ENCODE data around the gene STK25.
A peak's percentile ranks its signal among the peaks of the same experiment; 100 is the strongest.

STK25 gene

GRCh38 chr2:241508240-241509154 is at the start of gene STK25:
Gene STK25, minus strand, starts transcription at chr2:241508584. Its CDS starts 549 bp downstream, at chr2:241508035.
- FAIRE-seq: peak; percentile 100

GRCh38 chr2:241556746-241557145 is 48.4 kb upstream of the STK25 start:
- FAIRE-seq: no peak
- no peak for DNase-seq (ENCODE audit: insufficient read length, low spot score)

More at GRCh38 chr2:241508240-241509154, at the start of gene STK25:
- peak; percentile 98 for DNase-seq (ENCODE audit: insufficient read length, low spot score)

DNA sequence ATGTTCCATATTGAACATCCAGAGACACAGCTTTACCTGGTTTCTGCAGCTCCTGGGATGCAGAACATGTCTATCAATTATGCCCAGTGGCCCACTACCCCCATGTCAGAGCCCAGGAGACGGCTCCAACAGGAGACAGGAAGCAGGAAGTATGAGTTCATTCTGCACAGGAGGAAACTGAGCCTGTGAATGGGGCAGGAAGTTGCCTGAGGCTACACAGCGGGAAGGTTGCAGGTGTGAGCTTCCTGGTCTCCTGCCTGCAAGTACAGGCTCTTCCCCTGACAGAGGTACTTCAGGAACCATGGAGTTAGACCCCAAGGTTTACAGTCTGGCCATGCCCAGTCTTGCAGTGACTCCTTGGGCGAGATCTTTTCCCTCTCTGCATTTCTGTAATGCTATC is 47.3 kb upstream of the STK25 start:
- FAIRE-seq (no peak), DNase-seq (ENCODE audit: insufficient read length, low spot score) (no peak)

DNA sequence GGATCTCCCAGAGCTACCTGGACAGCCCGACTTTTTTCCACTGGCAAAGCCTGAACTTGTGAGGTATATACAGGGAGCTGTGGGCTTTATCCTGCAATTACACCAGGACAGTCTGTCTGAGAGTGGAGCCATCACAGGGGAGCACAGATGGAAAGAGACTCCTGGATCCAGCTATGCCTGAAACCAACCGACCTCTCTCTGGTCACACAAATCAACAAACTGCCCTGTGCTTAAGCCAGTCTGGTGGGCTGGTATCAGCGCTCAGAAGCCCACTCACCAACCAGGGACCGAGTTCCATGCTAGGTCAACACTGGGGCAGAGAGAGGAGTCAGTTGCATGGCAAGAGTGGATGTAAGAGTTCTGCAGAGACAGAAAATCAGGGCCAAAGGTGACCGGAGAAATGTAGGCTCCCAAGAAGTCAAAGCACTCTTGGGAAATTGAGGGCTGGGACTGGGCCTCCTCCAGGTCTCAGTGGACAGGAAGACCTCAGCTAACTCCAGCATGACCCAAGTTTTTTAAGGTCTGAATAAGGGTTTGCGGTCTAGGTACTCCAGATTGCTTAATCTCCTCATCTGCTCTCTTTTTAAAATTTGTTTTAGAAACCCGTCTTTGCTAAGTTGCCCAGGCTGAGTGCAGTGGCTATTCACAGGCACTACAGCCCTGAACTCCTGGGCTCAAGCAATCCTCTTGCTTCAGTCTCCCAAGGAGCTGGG is 46.4 kb upstream of the STK25 start:
- DNase-seq (ENCODE audit: insufficient read length, low spot score) (no peak), FAIRE-seq (no peak)

- DNase-seq (ENCODE audit: insufficient read length, low spot score): no peak
- no peak for FAIRE-seq
These were observed 45.6 kb upstream of the STK25 start for GRCh38 chr2:241553981-241554380.

GRCh38 chr2:241553512-241553830 is 45.1 kb upstream of the STK25 start:
- no peak for FAIRE-seq
- DNase-seq (ENCODE audit: insufficient read length, low spot score): no peak

DNA sequence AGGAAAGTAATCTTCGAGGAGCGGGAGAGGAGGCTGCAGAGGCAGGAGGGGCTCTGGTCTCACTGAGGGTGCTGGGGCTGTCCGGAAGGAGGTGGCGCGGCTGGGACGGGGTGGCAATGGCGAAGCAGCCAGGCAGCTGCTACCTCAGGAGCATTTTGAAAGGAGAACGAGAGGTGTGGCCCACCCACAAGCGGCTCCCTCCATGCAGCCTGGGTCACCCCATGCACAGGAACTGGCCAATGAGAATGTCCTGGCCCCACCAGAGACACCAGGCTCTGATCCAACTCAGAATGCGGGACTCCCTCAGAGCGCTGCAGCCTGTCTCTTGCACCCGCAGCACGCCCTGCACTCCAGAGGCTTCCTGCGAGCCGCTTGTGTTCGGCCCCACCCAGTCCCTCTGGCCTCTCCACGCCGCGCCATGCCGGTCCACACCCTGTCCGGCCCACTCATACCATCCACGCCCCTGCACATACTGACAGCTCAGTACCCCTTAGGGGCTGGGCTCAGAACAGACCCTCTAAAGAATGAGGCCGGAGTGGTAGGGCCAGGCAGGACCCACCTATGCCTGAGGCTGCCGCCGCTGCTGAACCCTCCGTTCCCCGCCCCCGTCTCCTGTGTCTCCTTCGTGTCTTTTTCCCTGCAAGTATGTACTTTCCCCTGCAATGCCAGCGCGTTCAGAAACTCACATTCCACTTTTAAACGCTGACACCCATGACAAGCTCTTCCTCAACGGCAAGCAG is 43.8 kb upstream of the STK25 start:
- DNase-seq (ENCODE audit: insufficient read length, low spot score) (no peak), FAIRE-seq (no peak)

- DNase-seq (ENCODE audit: insufficient read length, low spot score): no peak
- no peak for FAIRE-seq
These were observed 43.2 kb upstream of the STK25 start for GRCh38 chr2:241551599-241551997.

GRCh38 chr2:241550616-241551580 is 42.5 kb upstream of the STK25 start:
- FAIRE-seq (no peak), DNase-seq (ENCODE audit: insufficient read length, low spot score) (no peak)

DNA sequence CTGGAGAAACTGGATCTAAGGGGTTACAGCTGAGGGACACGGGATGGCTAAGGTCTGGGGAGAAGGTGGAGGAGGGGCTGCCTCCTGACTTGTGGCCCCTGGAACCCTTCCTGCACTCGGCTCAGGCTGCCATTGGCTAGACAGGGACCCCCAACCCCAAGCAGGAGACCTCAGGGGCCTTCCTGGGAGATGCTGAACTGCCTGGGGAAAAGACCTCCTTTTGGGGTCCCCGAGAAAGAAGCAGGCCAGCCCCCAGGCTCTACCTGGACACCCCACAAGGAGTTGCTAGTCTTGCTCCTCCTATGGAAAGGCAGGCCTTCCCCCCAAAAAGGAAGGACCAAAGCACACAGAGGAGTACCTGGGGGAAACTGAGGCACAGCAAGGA is 40.1 kb upstream of the STK25 start:
- FAIRE-seq (no peak), DNase-seq (ENCODE audit: insufficient read length, low spot score) (no peak)

GRCh38 chr2:241547781-241548450 is 39.5 kb upstream of the STK25 start:
- FAIRE-seq (no peak), DNase-seq (ENCODE audit: insufficient read length, low spot score) (no peak)

- no peak for DNase-seq (ENCODE audit: insufficient read length, low spot score)
- no peak for FAIRE-seq
These were observed 38.6 kb upstream of the STK25 start for GRCh38 chr2:241546771-241547498.

- FAIRE-seq: no peak
- DNase-seq (ENCODE audit: insufficient read length, low spot score): no peak
These were observed 37.4 kb upstream of the STK25 start for GRCh38 chr2:241545523-241546473.

- FAIRE-seq (no peak), DNase-seq (ENCODE audit: insufficient read length, low spot score) (no peak)
These were observed 36.7 kb upstream of the STK25 start for GRCh38 chr2:241545106-241545505.

- DNase-seq (ENCODE audit: insufficient read length, low spot score): no peak
- FAIRE-seq: no peak
These were observed 33.9 kb upstream of the STK25 start for GRCh38 chr2:241542278-241542605.

GRCh38 chr2:241541564-241542277 is 33.3 kb upstream of the STK25 start:
- DNase-seq (ENCODE audit: insufficient read length, low spot score) (no peak), FAIRE-seq (no peak)

- no peak for DNase-seq (ENCODE audit: insufficient read length, low spot score)
- FAIRE-seq: no peak
These were observed 32.6 kb upstream of the STK25 start for GRCh38 chr2:241540771-241541561.

All from GM19239 (cell line).